GM23338 (cell line): Measurements from ENCODE around the gene RMC1. TPM values are rescaled to one million over a fixed set of nuclear protein-coding genes. Genes with fewer than 3 reads are reported as not detected.
"Not testable (repeated sequence)": the region's sequence is repeated elsewhere in the genome, so short reads cannot be mapped to it uniquely, and the experiment has no call there.

ENCODE experiments used
- ATAC-seq: fragments of 200-7000 bp; cut with Tn5 transposase; 3 replicates; pipeline ENCODE4 v1.9.1; 2020
- DNase-seq: peaks from one replicate; pipeline ENCODE4 v3.0.0-alpha.2; 2015; ENCODE audit warnings: low spot score
- H2AFZ ChIP-seq: fragments of 200-600 bp; sonication (generic); 2 replicates; pipeline ENCODE4 v1.8.0; 2016; ENCODE audit warnings: antibody characterized with exemption, mild to moderate bottlenecking, moderate library complexity
- H3F3A ChIP-seq: fragments of 200-600 bp; sonication (generic); replicated peaks from 2 replicates; pipeline ENCODE4 v1.8.0; 2017; ENCODE audit warnings: antibody characterized with exemption, mixed run types, low read depth
- H3K27ac ChIP-seq: fragments of 200-600 bp; sonication (generic); 2 replicates; pipeline ENCODE4 v1.6.1; 2016; ENCODE audit warnings: low read depth
- H3K27me3 ChIP-seq: fragments of 200-600 bp; sonication (generic); 2 replicates; pipeline ENCODE4 v1.8.0; 2016; ENCODE audit warnings: mild to moderate bottlenecking, mixed run types, moderate library complexity; ENCODE audit not compliant: insufficient read depth
- H3K36me3 ChIP-seq: fragments of 200-600 bp; sonication (generic); 2 replicates; pipeline ENCODE4 v1.8.0; 2016; ENCODE audit warnings: mild to moderate bottlenecking; ENCODE audit not compliant: insufficient read depth
- H3K4me1 ChIP-seq: fragments of 200-600 bp; sonication (generic); 2 replicates; pipeline ENCODE4 v1.8.0; 2016; ENCODE audit warnings: mild to moderate bottlenecking, moderate library complexity; ENCODE audit not compliant: insufficient read depth
- H3K4me2 ChIP-seq: fragments of 200-600 bp; sonication (generic); 2 replicates; pipeline ENCODE4 v1.7.1; 2017; ENCODE audit warnings: mixed run types
- H3K4me3 ChIP-seq: fragments of 200-600 bp; sonication (generic); 2 replicates; pipeline ENCODE4 v1.6.1; 2016; ENCODE audit warnings: mixed run types
- H3K79me2 ChIP-seq: fragments of 200-600 bp; sonication (generic); replicated peaks from 2 replicates; pipeline ENCODE4 v1.8.0; 2017; ENCODE audit warnings: mild to moderate bottlenecking; ENCODE audit not compliant: insufficient read depth
- H3K9me2 ChIP-seq: fragments of 200-600 bp; sonication (generic); 2 replicates; pipeline ENCODE4 v1.8.0; 2017; ENCODE audit not compliant: insufficient read depth
- H4K20me1 ChIP-seq: fragments of 200-600 bp; sonication (generic); replicated peaks from 2 replicates; pipeline ENCODE4 v1.8.0; 2017; ENCODE audit warnings: mild to moderate bottlenecking; ENCODE audit not compliant: insufficient read depth
- H3K27ac Mint-ChIP-seq: 2 replicates; pipeline ENCODE4 v1.8.0; 2020; ENCODE audit warnings: inconsistent platforms, mild to moderate bottlenecking, moderate library complexity, mixed read lengths
- H3K27me3 Mint-ChIP-seq: 3 replicates; pipeline ENCODE4 v1.8.0; 2022; ENCODE audit warnings: low read depth, mild to moderate bottlenecking, moderate library complexity, mixed read lengths, inconsistent platforms; ENCODE audit not compliant: insufficient read depth, poor library complexity
- H3K36me3 Mint-ChIP-seq: 3 replicates; pipeline ENCODE4 v1.8.0; 2021; ENCODE audit warnings: low read depth, mild to moderate bottlenecking, inconsistent platforms, moderate library complexity, mixed read lengths
- H3K4me1 Mint-ChIP-seq: 3 replicates; pipeline ENCODE4 v1.8.0; 2020; ENCODE audit warnings: mild to moderate bottlenecking, inconsistent platforms, mixed read lengths
- H3K4me3 Mint-ChIP-seq: 3 replicates; pipeline ENCODE4 v1.8.0; 2021; ENCODE audit warnings: moderate library complexity, mild to moderate bottlenecking, inconsistent platforms, mixed read lengths
- H3K9me3 Mint-ChIP-seq: 3 replicates; pipeline ENCODE4 v1.8.0; 2020; ENCODE audit warnings: moderate library complexity, mild to moderate bottlenecking, inconsistent platforms, mixed read lengths
- EZH2 ChIP-seq: fragments of 200-600 bp; sonication (generic); IDR thresholded peaks from one replicate; pipeline ENCODE4 v1.8.0; 2017; ENCODE audit warnings: antibody characterized with exemption, mild to moderate bottlenecking, low read depth; ENCODE audit not compliant: unreplicated experiment
- EZH2phosphoT487 ChIP-seq: fragments of 200-600 bp; sonication (generic); IDR thresholded peaks from one replicate; pipeline ENCODE4 v1.8.1; 2018; ENCODE audit warnings: antibody characterized with exemption; ENCODE audit not compliant: unreplicated experiment
- NANOG ChIP-seq: IDR thresholded peaks from 2 replicates; pipeline ENCODE4 v1.6.1; 2016; ENCODE audit warnings: antibody characterized with exemption, borderline replicate concordance
- POLR2AphosphoS5 ChIP-seq: IDR thresholded peaks from 2 replicates; pipeline ENCODE4 v1.6.1; 2016; ENCODE audit warnings: antibody characterized with exemption, low read depth
- REST ChIP-seq: IDR thresholded peaks from one replicate; pipeline ENCODE4 v1.6.1; 2018; ENCODE audit warnings: antibody characterized with exemption; ENCODE audit not compliant: unreplicated experiment
- STAT1 ChIP-seq: IDR thresholded peaks from one replicate; pipeline ENCODE4 v1.6.1; 2016; ENCODE audit warnings: antibody characterized with exemption; ENCODE audit not compliant: unreplicated experiment
- ZNF114 ChIP-seq: fragments of 250-450 bp; sonication (Bioruptor Pico); IDR thresholded peaks from 2 replicates; pipeline ENCODE4 v1.5.0; 2020; ENCODE audit warnings: mild to moderate bottlenecking, moderate library complexity
- polyA plus RNA-seq: library from polyadenylated mRNA; unstranded; fragments of >200 nt; fragmentation: Nextera tagmentation; extraction: Ambion mirVana; gene quantifications from 2 replicates; pipeline ENCODE4 v1.2.1, GENCODE V29; 2016
- total RNA-seq: library from RNA; depleted of rRNA; stranded (reverse); fragments of >200 nt; shearing (Covaris generic); gene quantifications from 2 replicates; pipeline ENCODE4 v1.2.3, GENCODE V29; 2014
- TF ChIP-seq, protein P1 (sequence below): fragments of 250-450 bp; sonication (Bioruptor Pico); IDR thresholded peaks from 2 replicates; pipeline ENCODE4 v1.5.0; 2020; ENCODE audit warnings: mild to moderate bottlenecking, moderate library complexity

RMC1 gene
- total and polyA plus RNA-seq, 2 experiments from 2014 or later, result 18.9 to 24.6 TPM

GRCh38 chr18:23557511-23557910 lies 54.2 kb downstream of the RMC1 start:
- not testable (repeated sequence) for H3F3A ChIP-seq, H3K9me2 ChIP-seq, DNase-seq, ATAC-seq, H3K27ac Mint-ChIP-seq, H3K27me3 ChIP-seq, H4K20me1 ChIP-seq, H3K9me3 Mint-ChIP-seq, H3K4me3 ChIP-seq, H3K4me2 ChIP-seq, H3K4me1 Mint-ChIP-seq, H3K27me3 Mint-ChIP-seq, H3K4me1 ChIP-seq, H2AFZ ChIP-seq, H3K79me2 ChIP-seq, H3K4me3 Mint-ChIP-seq
- Histone ChIP-seq H3K27ac (0 out of 2 replicates have a peak overlapping the region, but pooled peaks have one; percentile 6), H3K36me3 (peaks cover 45% of the 10 kb centered on the region)
- H3K36me3 Mint-ChIP-seq, result peaks cover 50% of the 10 kb centered on the region

DNA sequence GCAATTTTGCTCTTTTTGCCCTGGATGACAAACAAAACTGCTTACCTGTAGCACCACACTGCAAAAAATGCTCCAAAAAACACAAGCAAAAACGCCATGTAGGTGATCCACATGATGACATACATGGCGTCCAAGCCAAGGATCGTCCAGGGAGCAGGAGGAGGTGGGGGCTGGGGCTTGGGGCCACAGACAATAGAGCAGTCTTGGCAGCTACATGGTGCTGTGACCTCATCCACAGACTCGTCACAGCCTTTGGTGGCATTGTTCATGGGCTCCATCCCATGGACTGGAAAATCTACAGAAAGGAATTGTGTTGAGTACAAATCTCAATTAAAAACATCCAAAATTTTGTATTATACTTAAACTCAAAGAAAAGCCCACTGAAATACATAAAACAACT lies 56.9 kb downstream of the RMC1 start:
- H3K4me3 ChIP-seq, result no peak overlapping the region
- no peak overlapping the region for H2AFZ ChIP-seq
- DNase-seq (no peak), ATAC-seq (no peak)
- H3K4me1 ChIP-seq, result no peaks in the 10 kb centered on the region
- Mint-ChIP-seq H3K36me3 (peaks cover 37% of the 10 kb centered on the region), H3K4me3 (no peak overlapping the region), H3K27me3 (peaks cover 2% of the 10 kb centered on the region), H3K27ac (no peak overlapping the region), H3K4me1 (no peaks in the 10 kb centered on the region), H3K9me3 (no peaks in the 10 kb centered on the region; the same call in 2 of the 3 replicates)
- H3K79me2 ChIP-seq, result no peaks in the 10 kb centered on the region
- no peak overlapping the region for H3K4me2 ChIP-seq
- no peaks in the 10 kb centered on the region for H3K9me2 ChIP-seq
- no peak for TF ChIP-seq NANOG
- TF ChIP-seq STAT1, result no peak
- TF ChIP-seq EZH2phosphoT487, result no peak
- no peak for TF ChIP-seq ZNF114 (CRISPR knock-in tag)
- no peak for TF ChIP-seq POLR2AphosphoS5
- TF ChIP-seq EZH2, result no peak
- TF ChIP-seq, protein P1, sequence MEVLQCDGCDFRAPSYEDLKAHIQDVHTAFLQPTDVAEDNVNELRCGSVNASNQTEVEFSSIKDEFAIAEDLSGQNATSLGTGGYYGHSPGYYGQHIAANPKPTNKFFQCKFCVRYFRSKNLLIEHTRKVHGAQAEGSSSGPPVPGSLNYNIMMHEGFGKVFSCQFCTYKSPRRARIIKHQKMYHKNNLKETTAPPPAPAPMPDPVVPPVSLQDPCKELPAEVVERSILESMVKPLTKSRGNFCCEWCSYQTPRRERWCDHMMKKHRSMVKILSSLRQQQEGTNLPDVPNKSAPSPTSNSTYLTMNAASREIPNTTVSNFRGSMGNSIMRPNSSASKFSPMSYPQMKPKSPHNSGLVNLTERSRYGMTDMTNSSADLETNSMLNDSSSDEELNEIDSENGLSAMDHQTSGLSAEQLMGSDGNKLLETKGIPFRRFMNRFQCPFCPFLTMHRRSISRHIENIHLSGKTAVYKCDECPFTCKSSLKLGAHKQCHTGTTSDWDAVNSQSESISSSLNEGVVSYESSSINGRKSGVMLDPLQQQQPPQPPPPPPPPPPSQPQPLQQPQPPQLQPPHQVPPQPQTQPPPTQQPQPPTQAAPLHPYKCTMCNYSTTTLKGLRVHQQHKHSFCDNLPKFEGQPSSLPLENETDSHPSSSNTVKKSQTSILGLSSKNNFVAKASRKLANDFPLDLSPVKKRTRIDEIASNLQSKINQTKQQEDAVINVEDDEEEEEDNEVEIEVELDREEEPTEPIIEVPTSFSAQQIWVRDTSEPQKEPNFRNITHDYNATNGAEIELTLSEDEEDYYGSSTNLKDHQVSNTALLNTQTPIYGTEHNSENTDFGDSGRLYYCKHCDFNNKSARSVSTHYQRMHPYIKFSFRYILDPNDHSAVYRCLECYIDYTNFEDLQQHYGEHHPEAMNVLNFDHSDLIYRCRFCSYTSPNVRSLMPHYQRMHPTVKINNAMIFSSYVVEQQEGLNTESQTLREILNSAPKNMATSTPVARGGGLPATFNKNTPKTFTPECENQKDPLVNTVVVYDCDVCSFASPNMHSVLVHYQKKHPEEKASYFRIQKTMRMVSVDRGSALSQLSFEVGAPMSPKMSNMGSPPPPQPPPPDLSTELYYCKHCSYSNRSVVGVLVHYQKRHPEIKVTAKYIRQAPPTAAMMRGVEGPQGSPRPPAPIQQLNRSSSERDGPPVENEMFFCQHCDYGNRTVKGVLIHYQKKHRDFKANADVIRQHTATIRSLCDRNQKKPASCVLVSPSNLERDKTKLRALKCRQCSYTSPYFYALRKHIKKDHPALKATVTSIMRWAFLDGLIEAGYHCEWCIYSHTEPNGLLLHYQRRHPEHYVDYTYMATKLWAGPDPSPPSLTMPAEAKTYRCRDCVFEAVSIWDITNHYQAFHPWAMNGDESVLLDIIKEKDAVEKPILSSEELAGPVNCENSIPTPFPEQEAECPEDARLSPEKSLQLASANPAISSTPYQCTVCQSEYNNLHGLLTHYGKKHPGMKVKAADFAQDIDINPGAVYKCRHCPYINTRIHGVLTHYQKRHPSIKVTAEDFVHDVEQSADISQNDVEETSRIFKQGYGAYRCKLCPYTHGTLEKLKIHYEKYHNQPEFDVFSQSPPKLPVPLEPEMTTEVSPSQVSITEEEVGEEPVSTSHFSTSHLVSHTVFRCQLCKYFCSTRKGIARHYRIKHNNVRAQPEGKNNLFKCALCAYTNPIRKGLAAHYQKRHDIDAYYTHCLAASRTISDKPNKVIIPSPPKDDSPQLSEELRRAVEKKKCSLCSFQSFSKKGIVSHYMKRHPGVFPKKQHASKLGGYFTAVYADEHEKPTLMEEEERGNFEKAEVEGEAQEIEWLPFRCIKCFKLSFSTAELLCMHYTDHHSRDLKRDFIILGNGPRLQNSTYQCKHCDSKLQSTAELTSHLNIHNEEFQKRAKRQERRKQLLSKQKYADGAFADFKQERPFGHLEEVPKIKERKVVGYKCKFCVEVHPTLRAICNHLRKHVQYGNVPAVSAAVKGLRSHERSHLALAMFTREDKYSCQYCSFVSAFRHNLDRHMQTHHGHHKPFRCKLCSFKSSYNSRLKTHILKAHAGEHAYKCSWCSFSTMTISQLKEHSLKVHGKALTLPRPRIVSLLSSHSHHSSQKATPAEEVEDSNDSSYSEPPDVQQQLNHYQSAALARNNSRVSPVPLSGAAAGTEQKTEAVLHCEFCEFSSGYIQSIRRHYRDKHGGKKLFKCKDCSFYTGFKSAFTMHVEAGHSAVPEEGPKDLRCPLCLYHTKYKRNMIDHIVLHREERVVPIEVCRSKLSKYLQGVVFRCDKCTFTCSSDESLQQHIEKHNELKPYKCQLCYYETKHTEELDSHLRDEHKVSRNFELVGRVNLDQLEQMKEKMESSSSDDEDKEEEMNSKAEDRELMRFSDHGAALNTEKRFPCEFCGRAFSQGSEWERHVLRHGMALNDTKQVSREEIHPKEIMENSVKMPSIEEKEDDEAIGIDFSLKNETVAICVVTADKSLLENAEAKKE, result no peak
- no peak for TF ChIP-seq REST
- H4K20me1 ChIP-seq, result 0 out of 2 replicates have a peak, but pooled peaks cover 4% of the 10 kb centered on the region
- no peak overlapping the region for H3K27ac ChIP-seq
- no peaks in the 10 kb centered on the region for H3K27me3 ChIP-seq
- H3F3A ChIP-seq, result no peaks in the 10 kb centered on the region
- H3K36me3 ChIP-seq, result peaks cover 50% of the 10 kb centered on the region
